Peyer's patch (tissue), 4 donors: ENCODE measurements around the gene ZNF540. TPM values are rescaled to one million over a fixed set of nuclear protein-coding genes. Genes with fewer than 3 reads are reported as not detected.
A peak's percentile ranks its signal among the peaks of the same experiment; 100 is the strongest.

Source experiments
- DNase-seq, 3 donors: peaks; one replicate each; pipeline ENCODE4 v3.0.0-alpha.2; 2017 to 2019
- H3K27ac ChIP-seq, 4 donors: fragments of 200-600 bp; sonication (generic); one replicate each; pipeline ENCODE4 v1.5.1; 2016 to 2019
- H3K27me3 ChIP-seq, 2 donors: fragments of 200-600 bp; sonication (generic); one replicate each; pipeline ENCODE4 v1.5.1; 2019
- H3K36me3 ChIP-seq, 3 donors: fragments of 200-600 bp; sonication (generic); one replicate each; pipeline ENCODE4 v1.5.1; 2016 to 2019
- H3K4me1 ChIP-seq, 4 donors: fragments of 200-600 bp; sonication (generic); one replicate each; pipeline ENCODE4 v1.5.1; 2016 to 2019
- H3K4me3 ChIP-seq, 4 donors: fragments of 200-600 bp; sonication (generic); 1 replicate in 3 of 4; 2 replicates in 1 of 4; pipeline ENCODE4 v1.5.1; 2016 to 2019; ENCODE audit warnings: mild to moderate bottlenecking in 1 of 4
- H3K9me3 ChIP-seq, 4 donors: fragments of 200-600 bp; sonication (generic); one replicate each; pipeline ENCODE4 v1.5.1; 2016 to 2019; ENCODE audit warnings: mild to moderate bottlenecking in 1 of 4
- POLR2A ChIP-seq, 2 donors: fragments of 450-650 bp; IDR thresholded peaks; one replicate each; pipeline ENCODE4 v1.5.1; 2017; ENCODE audit warnings: antibody characterized with exemption in 2 of 2, mild to moderate bottlenecking in 2 of 2, moderate library complexity in 2 of 2
- total RNA-seq, 4 donors: library from RNA; depleted of rRNA; stranded (reverse); fragments of >200 nt; gene quantifications; one replicate each; pipeline ENCODE4 v1.1.0, GENCODE V29; 2016
- TF ChIP-seq, protein P1 (sequence below), 6 experiments: fragments of 450-650 bp in 4 of 6; fragments of 200-600 bp in 2 of 6; sonication (generic) in 1 of 6; IDR thresholded peaks; one replicate each; pipeline ENCODE4 v1.5.1; 2017 to 2019; ENCODE audit warnings: antibody characterized with exemption in 6 of 6, mild to moderate bottlenecking in 3 of 6, moderate library complexity in 1 of 6

The ZNF540 gene
- 1 to 10 TPM; 1.7 to 3.6 (median 2.8) TPM for total RNA-seq

DNA sequence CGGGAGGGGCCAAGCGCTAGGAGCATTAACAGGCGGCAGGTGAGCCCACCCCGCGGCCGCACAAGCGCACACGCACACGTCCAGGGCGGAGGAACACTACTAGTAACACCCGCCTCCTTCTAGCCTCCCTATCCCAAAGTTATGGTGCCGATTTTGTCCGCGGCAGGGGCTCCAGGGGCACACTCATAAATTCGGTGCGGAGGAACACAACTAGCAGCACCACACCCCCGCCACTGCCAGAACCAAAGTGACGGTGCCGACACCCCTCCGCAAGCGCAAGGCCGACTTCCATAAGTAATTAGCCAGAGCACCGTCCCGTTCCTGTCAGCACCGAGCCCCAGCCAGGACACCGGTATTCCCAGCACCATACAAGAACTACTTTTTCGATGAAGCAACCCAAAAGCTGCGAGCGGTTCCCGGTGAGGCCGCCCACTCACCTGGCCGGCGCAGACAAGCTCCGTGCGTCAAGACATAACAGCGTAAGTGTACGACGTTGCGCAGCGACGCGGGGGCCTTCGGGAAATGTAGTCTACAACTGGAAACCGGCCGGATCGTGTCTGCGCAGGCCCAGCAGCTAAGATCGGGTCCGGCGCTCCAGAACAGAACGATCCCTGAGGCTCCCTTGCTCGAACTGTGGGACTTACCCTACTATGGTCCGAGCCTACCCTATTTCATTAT, at the start of gene ZNF540, which contains the start of gene ZNF571:
Gene ZNF540 (plus strand): TSS at position 573 of the 678 bp plus-strand sequence. CDS start 3,572 bp downstream, outside the sequence.
Gene ZNF571 (minus strand): TSS at position 489 of the 678 bp plus-strand sequence. CDS start 8,116 bp downstream, outside the sequence.
- H3K27me3 ChIP-seq = no peaks in the 10 kb centered on the region
- peaks cover 0 to 14% (median 0%) of the 10 kb centered on the region in 3 donors for H3K36me3 ChIP-seq
- TF ChIP-seq, protein P1, sequence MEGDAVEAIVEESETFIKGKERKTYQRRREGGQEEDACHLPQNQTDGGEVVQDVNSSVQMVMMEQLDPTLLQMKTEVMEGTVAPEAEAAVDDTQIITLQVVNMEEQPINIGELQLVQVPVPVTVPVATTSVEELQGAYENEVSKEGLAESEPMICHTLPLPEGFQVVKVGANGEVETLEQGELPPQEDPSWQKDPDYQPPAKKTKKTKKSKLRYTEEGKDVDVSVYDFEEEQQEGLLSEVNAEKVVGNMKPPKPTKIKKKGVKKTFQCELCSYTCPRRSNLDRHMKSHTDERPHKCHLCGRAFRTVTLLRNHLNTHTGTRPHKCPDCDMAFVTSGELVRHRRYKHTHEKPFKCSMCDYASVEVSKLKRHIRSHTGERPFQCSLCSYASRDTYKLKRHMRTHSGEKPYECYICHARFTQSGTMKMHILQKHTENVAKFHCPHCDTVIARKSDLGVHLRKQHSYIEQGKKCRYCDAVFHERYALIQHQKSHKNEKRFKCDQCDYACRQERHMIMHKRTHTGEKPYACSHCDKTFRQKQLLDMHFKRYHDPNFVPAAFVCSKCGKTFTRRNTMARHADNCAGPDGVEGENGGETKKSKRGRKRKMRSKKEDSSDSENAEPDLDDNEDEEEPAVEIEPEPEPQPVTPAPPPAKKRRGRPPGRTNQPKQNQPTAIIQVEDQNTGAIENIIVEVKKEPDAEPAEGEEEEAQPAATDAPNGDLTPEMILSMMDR (IDR thresholded peaks at IDR 0.05) = no peak
- peak; percentile 43 to 61 for TF ChIP-seq POLR2A (IDR thresholded peaks at IDR 0.05)
- H3K4me3 ChIP-seq = peak within 1 kb of the TSS; percentile 68 to 74 (median 71)
- H3K4me1 ChIP-seq = peaks cover 0 to 16% (median 0%) of the 10 kb centered on the region in 4 donors
- peaks cover 0 to 14% (median 0%) of the 10 kb centered on the region in 4 donors for H3K9me3 ChIP-seq
- DNase-seq = peak; percentile 95 to 98 (median 95)
- H3K27ac ChIP-seq = peak within 1 kb of the TSS; percentile 88 to 92 (median 89)

DNA sequence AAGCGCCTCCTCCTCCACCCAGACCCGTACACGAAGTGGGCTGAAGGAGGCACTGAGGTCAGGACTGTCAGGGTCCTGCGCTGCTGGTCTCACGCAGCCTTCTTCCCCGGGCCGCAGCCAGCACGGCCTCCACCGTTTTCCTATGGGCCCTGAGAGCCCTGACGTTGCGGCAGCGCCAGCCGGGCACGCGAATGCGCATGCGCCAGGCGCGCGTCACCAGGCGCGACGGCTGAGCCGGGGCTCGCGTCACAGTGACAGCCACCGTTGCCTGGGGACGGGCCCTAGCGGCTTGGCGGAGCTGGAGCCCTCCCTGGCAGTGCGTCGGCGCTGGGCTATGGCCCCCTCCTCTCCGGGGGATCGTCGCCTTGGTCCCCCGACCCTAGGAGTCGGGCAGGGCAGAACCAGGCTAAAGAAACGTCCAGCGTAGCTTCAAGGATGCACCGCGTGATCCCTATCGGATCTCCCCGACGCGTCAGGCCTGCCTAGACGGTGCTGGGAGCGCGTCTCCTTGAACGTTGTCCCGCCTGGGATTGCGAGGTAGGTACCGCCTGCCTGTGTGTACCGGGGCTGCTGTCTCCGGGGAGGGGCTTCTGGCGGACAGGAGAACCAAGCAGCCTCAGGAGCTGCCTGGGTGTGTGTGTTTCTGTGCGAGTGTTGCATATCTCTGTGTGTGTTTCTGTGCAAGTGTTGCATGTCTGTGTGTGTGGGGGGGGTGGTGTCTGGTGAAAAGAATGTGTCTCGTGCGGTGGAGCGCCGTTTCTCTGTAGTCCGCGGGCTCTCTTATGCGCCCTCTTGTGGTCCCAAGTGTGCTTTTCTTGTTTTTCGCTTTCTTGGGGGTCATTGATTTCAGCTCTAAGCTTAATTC, 43.3 kb upstream of the ZNF540 start:
- H3K36me3 ChIP-seq = no peaks in the 10 kb centered on the region
- H3K27me3 ChIP-seq = no peaks in the 10 kb centered on the region
- DNase-seq = peak; percentile 29 to 64 (median 55)
- peak overlapping the region; percentile 27 to 55 (median 43) for H3K4me3 ChIP-seq
- H3K27ac ChIP-seq = peak overlapping the region in 2 of 4 donors; percentile 10 to 28
- peaks cover 0 to 87% (median 25%) of the 10 kb centered on the region in 4 donors for H3K9me3 ChIP-seq
- H3K4me1 ChIP-seq = no peaks in the 10 kb centered on the region
- TF ChIP-seq POLR2A (IDR thresholded peaks at IDR 0.05) = no peak
- TF ChIP-seq, protein P1 (IDR thresholded peaks at IDR 0.05) = peak in 3 of 6 experiments; percentile 9 to 21 (median 21)

DNA sequence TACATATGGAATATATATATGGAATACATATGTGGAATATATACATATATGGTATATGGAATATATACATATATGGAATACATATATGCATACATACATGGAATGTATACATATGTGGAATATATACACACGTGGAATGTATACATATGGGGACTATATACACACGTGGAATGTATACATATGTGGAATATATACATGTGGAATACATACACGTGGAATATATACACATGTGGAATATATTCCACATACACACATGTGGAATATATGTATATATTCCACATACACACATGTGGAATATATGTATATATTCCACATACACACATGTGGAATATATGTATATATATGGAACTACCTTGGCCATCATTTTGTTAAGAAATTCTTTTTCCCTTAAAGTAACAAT, 31.2 kb upstream of the ZNF540 start:
- Histone ChIP-seq H3K4me1 (no peaks in the 10 kb centered on the region), H3K9me3 (peaks cover 0 to 99% (median 45%) of the 10 kb centered on the region in 4 donors), H3K36me3 (peaks cover 0 to 37% (median 0%) of the 10 kb centered on the region in 3 donors), H3K4me3 (no peak overlapping the region), H3K27ac (no peak overlapping the region), H3K27me3 (no peaks in the 10 kb centered on the region)
- no peak for DNase-seq
- TF ChIP-seq, protein P1 (IDR thresholded peaks at IDR 0.05) = no peak
- no peak for TF ChIP-seq POLR2A (IDR thresholded peaks at IDR 0.05)

DNA sequence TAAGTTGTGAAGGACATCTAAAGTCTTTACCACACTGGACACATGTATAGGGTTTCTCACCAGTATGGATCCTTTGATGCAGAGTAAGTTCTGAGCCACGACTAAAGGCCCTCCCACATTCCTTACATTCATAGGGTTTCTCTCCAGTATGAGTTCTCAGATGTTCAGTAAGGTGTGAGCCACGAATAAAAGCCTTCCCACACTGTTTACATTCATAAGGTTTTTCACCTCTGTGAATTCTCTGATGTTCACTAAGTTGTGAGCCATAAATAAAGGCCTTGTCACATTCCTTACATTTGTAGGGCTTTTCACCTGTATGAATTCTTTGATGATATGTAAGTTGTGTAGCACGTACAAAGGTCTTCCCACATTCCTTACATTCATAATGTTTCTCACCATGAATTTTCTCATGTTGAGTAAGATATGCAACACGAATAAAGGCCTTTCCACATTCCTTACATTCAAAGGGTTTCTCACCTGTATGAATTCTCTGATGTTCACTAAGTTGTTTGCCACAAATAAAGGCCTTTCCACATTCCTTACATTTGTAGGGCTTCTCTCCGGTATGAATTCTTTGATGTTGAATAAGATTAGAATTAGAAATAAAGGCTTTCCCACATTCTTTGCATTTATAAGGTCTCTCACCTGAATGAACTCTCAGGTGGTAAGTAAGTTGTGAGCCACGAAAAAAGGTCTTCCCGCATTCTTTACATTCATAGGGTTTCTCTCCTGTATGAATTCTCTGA, 29.9 kb upstream of the ZNF540 start:
- Histone ChIP-seq H3K36me3 (peaks cover 0 to 41% (median 0%) of the 10 kb centered on the region in 3 donors), H3K27ac (no peak overlapping the region), H3K27me3 (no peaks in the 10 kb centered on the region), H3K4me1 (no peaks in the 10 kb centered on the region), H3K9me3 (peaks cover 0 to 99% (median 46%) of the 10 kb centered on the region in 4 donors), H3K4me3 (no peak overlapping the region)
- no peak for DNase-seq
- TF ChIP-seq POLR2A (IDR thresholded peaks at IDR 0.05) = no peak
- TF ChIP-seq, protein P1 (IDR thresholded peaks at IDR 0.05) = no peak

DNA sequence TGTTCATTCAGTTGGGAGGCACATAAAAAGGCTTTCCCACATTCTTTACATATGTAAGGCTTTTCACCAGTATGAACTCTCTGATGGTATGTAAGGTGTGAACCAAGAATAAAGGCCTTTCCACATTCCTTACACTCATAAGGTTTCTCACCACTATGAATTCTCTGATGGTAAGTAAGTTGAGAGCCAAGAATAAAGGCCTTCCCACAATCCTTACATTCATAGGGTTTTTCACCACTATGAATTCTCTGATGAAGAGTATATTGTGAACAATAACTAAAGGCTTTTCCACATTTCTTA, 29.4 kb upstream of the ZNF540 start:
- Histone ChIP-seq H3K9me3 (peaks cover 0 to 99% (median 49%) of the 10 kb centered on the region in 4 donors), H3K27me3 (no peaks in the 10 kb centered on the region), H3K4me1 (no peaks in the 10 kb centered on the region), H3K36me3 (peaks cover 0 to 44% (median 0%) of the 10 kb centered on the region in 3 donors), H3K4me3 (no peak overlapping the region), H3K27ac (no peak overlapping the region)
- no peak for DNase-seq
- TF ChIP-seq POLR2A (IDR thresholded peaks at IDR 0.05) = no peak
- TF ChIP-seq, protein P1 (IDR thresholded peaks at IDR 0.05) = no peak
